PC-9 (cell line): ENCODE data around the gene CHST3. TPM values are rescaled to one million over a fixed set of nuclear protein-coding genes. Genes with fewer than 3 reads are reported as not detected.

Experiments
- BruUV-seq: library from RNA; stranded (reverse); fragments of 400-500 nt; replicated peaks from 2 replicates; lab custom pipeline; 2021; lab: Mats Ljungman, UMichigan
- CTCF ChIA-PET: fragments of 300-600 bp; sonication (Branson Sonifier 250); formaldehyde crosslinking; loops from one replicate; lab custom pipeline; 2022; ENCODE audit warnings: antibody characterized with exemption; lab: Charles Lee
- POLR2A ChIA-PET: fragments of 300-600 bp; sonication (Branson Sonifier 250); formaldehyde crosslinking; loops from one replicate; lab custom pipeline; 2022; ENCODE audit warnings: antibody characterized with exemption; ENCODE audit not compliant: unreplicated experiment; lab: Charles Lee
- DNase-seq, 2 experiments: peaks; one replicate each; pipeline versions ENCODE4 v3.0.0 to v3.0.0-alpha.2; 2015 to 2022; ENCODE audit warnings: mixed read lengths in 1 of 2
- H2AFZ ChIP-seq: fragments of 200-600 bp; sonication (generic); 2 replicates; pipeline ENCODE4 v1.8.1; 2017; ENCODE audit warnings: antibody characterized with exemption
- H3F3A ChIP-seq: fragments of 200-600 bp; sonication (generic); 2 replicates; pipeline ENCODE4 v1.8.1; 2017; ENCODE audit warnings: antibody characterized with exemption, mild to moderate bottlenecking, low read depth; ENCODE audit not compliant: insufficient read depth
- H3K27ac ChIP-seq: fragments of 200-600 bp; sonication (generic); 2 replicates; pipeline ENCODE4 v1.6.1; 2016; ENCODE audit warnings: mixed run types
- H3K27me3 ChIP-seq: fragments of 200-600 bp; sonication (generic); 2 replicates; pipeline ENCODE4 v1.6.1; 2016; ENCODE audit warnings: low read depth, mixed run types; ENCODE audit not compliant: insufficient read depth
- H3K36me3 ChIP-seq: fragments of 200-600 bp; sonication (generic); 2 replicates; pipeline ENCODE4 v1.6.1; 2016; ENCODE audit warnings: low read depth, mixed run types
- H3K4me1 ChIP-seq: fragments of 200-600 bp; sonication (generic); replicated peaks from 2 replicates; pipeline ENCODE4 v1.6.1; 2016; ENCODE audit warnings: mixed run types; ENCODE audit not compliant: insufficient read depth
- H3K4me2 ChIP-seq: fragments of 200-600 bp; sonication (generic); 2 replicates; pipeline ENCODE4 v1.6.1; 2017; ENCODE audit warnings: mixed run types
- H3K4me3 ChIP-seq: fragments of 200-600 bp; sonication (generic); 2 replicates; pipeline ENCODE4 v1.6.1; 2016; ENCODE audit warnings: mixed run types
- H3K79me2 ChIP-seq: fragments of 200-600 bp; sonication (generic); 2 replicates; pipeline ENCODE4 v1.6.1; 2017; ENCODE audit warnings: low read depth, mixed run types
- H3K9me2 ChIP-seq: fragments of 200-600 bp; sonication (generic); 2 replicates; pipeline ENCODE4 v1.8.1; 2017; ENCODE audit warnings: mild to moderate bottlenecking; ENCODE audit not compliant: insufficient read depth
- H3K9me3 ChIP-seq: fragments of 200-600 bp; sonication (generic); 2 replicates; pipeline ENCODE4 v1.8.1; 2016; ENCODE audit warnings: low read depth; ENCODE audit not compliant: insufficient read depth
- H4K20me1 ChIP-seq: fragments of 200-600 bp; sonication (generic); 2 replicates; pipeline ENCODE4 v1.8.1; 2017; ENCODE audit not compliant: insufficient read depth
- CTCF ChIP-seq: fragments of 200-600 bp; sonication (generic); conservative IDR thresholded peaks from 2 replicates; pipeline ENCODE4 v1.6.1; 2017; ENCODE audit warnings: mixed run types, antibody characterized with exemption, mild to moderate bottlenecking, moderate library complexity
- EZH2 ChIP-seq: fragments of 200-600 bp; sonication (generic); IDR thresholded peaks from 2 replicates; pipeline ENCODE4 v1.8.0; 2017; ENCODE audit warnings: antibody characterized with exemption, low read depth
- intact Hi-C: fragments of 100-400 bp; cut with micrococcal nuclease; formaldehyde crosslinking; loops from one replicate; pipeline ENCODE4 v1.10.0; 2022; ENCODE audit not compliant: unreplicated experiment
- total RNA-seq: library from RNA; stranded (reverse); gene quantifications from 2 replicates; pipeline ENCODE4 v1.2.3, GENCODE V29; 2021

The CHST3 gene
- total RNA-seq, 1 experiment from 2014 or later = 23.3 TPM

- no peaks in the 10 kb centered on the region for H3K79me2 ChIP-seq
- intact Hi-C loops = no loop called here
- POLR2A ChIA-PET = no interaction called here
- H4K20me1 ChIP-seq = no peaks in the 10 kb centered on the region
- H3K4me2 ChIP-seq = no peak overlapping the region
- CTCF ChIA-PET = no interaction called here
- H2AFZ ChIP-seq = no peak overlapping the region
- no peaks in the 10 kb centered on the region for H3K4me1 ChIP-seq
- no peak overlapping the region for H3K4me3 ChIP-seq
- no peak overlapping the region for H3K27ac ChIP-seq
- no TSS peak for BruUV-seq
- no peak for DNase-seq
- no peaks in the 10 kb centered on the region for H3K9me2 ChIP-seq
- no peak for TF ChIP-seq CTCF
- TF ChIP-seq EZH2 = no peak
- H3K36me3 ChIP-seq = no peaks in the 10 kb centered on the region
- H3K27me3 ChIP-seq = no peaks in the 10 kb centered on the region
- H3K9me3 ChIP-seq = no peaks in the 10 kb centered on the region
- no peaks in the 10 kb centered on the region for H3F3A ChIP-seq
These were observed 48.6 kb downstream of the CHST3 start for GRCh38 chr10:72012796-72013195.

DNA sequence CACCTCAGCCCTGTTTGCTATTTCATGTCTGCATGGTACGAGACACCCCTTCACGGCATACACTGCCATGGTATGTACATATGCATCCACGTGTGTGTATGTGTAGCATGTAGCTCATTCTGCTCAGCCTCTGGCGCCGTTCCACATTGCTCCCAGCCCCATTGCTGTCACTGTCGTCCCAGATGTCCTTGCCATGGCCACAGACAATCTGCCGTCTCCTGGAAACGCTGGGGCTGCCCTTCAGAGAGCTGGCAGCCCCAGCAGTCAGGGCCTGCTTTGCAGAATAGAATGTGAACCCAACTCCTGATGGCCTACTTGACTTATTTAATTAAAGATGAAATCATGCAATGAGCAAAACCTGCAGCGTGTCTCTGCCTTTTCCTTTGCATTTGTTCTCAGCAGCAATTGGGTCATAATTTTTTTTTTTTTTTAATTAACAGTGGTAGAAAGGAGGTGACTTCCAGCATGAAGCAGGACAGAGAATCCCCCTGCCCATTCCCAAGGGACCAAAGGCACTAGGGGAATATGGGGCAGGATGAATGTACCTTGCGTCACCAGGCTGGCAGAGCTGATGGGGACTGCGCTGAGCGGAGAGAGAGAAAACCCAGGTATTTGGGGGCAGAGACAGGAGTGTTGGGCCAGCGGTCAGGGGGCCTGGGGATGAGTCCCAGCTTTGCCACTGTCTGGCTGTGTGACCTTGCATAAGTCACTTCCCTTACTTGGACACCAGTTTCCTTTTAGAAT lies 49.2 kb downstream of the CHST3 start:
- Histone ChIP-seq H3F3A (no peaks in the 10 kb centered on the region), H4K20me1 (no peaks in the 10 kb centered on the region), H3K4me2 (no peak overlapping the region), H3K79me2 (no peaks in the 10 kb centered on the region), H2AFZ (no peak overlapping the region), H3K9me3 (no peaks in the 10 kb centered on the region), H3K27ac (no peak overlapping the region), H3K4me1 (no peaks in the 10 kb centered on the region), H3K36me3 (no peaks in the 10 kb centered on the region), H3K9me2 (no peaks in the 10 kb centered on the region), H3K4me3 (no peak overlapping the region), H3K27me3 (no peaks in the 10 kb centered on the region)
- intact Hi-C loops = no loop called here
- no peak for DNase-seq
- BruUV-seq = no TSS peak
- no peak for TF ChIP-seq EZH2
- TF ChIP-seq CTCF = no peak
- POLR2A ChIA-PET = no interaction called here
- CTCF ChIA-PET = no interaction called here

DNA sequence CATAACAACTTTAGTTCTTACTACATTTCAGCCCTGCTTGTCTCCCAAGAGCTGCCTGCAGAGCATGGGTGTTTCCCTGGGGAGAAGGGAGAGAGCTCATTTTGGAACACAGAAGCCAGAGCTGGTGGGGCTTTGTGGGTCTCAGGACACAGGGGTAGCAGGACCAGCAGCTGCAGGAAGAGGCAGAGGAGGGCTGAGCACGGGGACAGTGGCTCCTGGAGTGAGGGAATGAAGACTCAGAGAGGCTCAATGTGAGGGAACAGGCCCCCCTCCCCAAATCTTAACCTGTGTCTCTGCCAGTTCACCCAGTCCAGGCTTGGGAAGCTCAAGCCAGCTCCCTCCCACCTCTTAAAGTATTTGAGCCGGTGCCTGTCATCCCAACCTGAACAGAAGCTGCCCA lies 50.0 kb downstream of the CHST3 start:
- no peak overlapping the region for H3K4me2 ChIP-seq
- TF ChIP-seq CTCF = no peak
- TF ChIP-seq EZH2 = no peak
- H3K79me2 ChIP-seq = no peaks in the 10 kb centered on the region
- H4K20me1 ChIP-seq = no peaks in the 10 kb centered on the region
- no peak overlapping the region for H3K4me3 ChIP-seq
- DNase-seq = no peak
- BruUV-seq = no TSS peak
- H3K36me3 ChIP-seq = no peaks in the 10 kb centered on the region
- H3K27me3 ChIP-seq = no peaks in the 10 kb centered on the region
- H3K4me1 ChIP-seq = no peaks in the 10 kb centered on the region
- H3K27ac ChIP-seq = no peak overlapping the region
- H2AFZ ChIP-seq = no peak overlapping the region
- H3K9me2 ChIP-seq = no peaks in the 10 kb centered on the region
- CTCF ChIA-PET = no interaction called here
- POLR2A ChIA-PET = interaction anchor here (0.6 kb wide), 2 partner anchors 14 to 37 kb away, joined by 11 to 13 read pairs; no protein-coding TSS in a partner anchor
- intact Hi-C loops = no loop called here
- H3F3A ChIP-seq = no peaks in the 10 kb centered on the region
- H3K9me3 ChIP-seq = no peaks in the 10 kb centered on the region
